ENCODE results near the gene DAB2IP. TPM values are rescaled to one million over a fixed set of nuclear protein-coding genes. Genes with fewer than 3 reads are reported as not detected.

DAB2IP gene
- total and polyA plus RNA-seq, 2 of the 4 experiments (the other 2 are of a cell fraction), result 5.6 to 17.2 TPM

GRCh38 chr9:121812159-121812735 lies 160.8 kb downstream of the DAB2IP start:
- no peaks in the 10 kb centered on the region for H3K4me1 ChIP-seq (ENCODE audit: control insufficient read depth, insufficient read depth, low read length)
- H3K27ac ChIP-seq (ENCODE audit: insufficient read depth, low read length), result no peak overlapping the region
- no peak overlapping the region for H3K4ac ChIP-seq (ENCODE audit: low read depth, low read length)
- H3K79me1 ChIP-seq (ENCODE audit: low read depth in 1 of 2, low read length in 2 of 2), result no peaks in the 10 kb centered on the region
- WGBS, 2 experiments (ENCODE audit: extremely low coverage in 2 of 2, insufficient read length in 1 of 2), result 100% methylated on average over 1 of the region's 12 CpGs; no CpG with 5 or more reads in 1 of the 2 experiments
- no peak overlapping the region for H2BK5ac ChIP-seq (ENCODE audit: low read depth, low read length, poor library complexity, severe bottlenecking)
- no peak overlapping the region for H4K91ac ChIP-seq (ENCODE audit: insufficient read depth, low read depth, low read length)
- no peak overlapping the region for H3K56ac ChIP-seq (ENCODE audit: extremely low read depth, insufficient read depth, low read length)
- ChIA-PET CTCF (no interaction called here), POLR2A (ENCODE audit: unreplicated experiment) (no interaction called here)
- no peaks in the 10 kb centered on the region for H3K9me1 ChIP-seq (ENCODE audit: insufficient read depth, low read length)
- no peak overlapping the region for H2AK9ac ChIP-seq (replicated peaks; ENCODE audit: low read depth, low read length, poor library complexity)
- no peak overlapping the region for H2BK15ac ChIP-seq (ENCODE audit: low read depth, low read length)
- no peak overlapping the region for H3K9ac ChIP-seq (ENCODE audit: low read depth, low read length)
- no peak overlapping the region for H3K4me2 ChIP-seq (ENCODE audit: low read depth, low read length)
- H2BK20ac ChIP-seq (ENCODE audit: low read depth, low read length), result no peak overlapping the region
- H3K14ac ChIP-seq (replicated peaks; ENCODE audit: low read depth, low read length), result no peak overlapping the region
- TF ChIP-seq RCOR1 (IDR thresholded peaks at IDR 0.05; ENCODE audit: insufficient replicate concordance, low read length) (no peak), MAZ (IDR thresholded peaks at IDR 0.05; ENCODE audit: borderline replicate concordance, low read depth, low read length) (no peak), MAFK (IDR thresholded peaks at IDR 0.05; ENCODE audit: low read depth, low read length) (no peak), RAD21 (IDR thresholded peaks at IDR 0.05; ENCODE audit: low read length) (no peak), RFX5 (IDR thresholded peaks at IDR 0.05; ENCODE audit: low read depth, low read length) (no peak), SMC3 (IDR thresholded peaks at IDR 0.05; ENCODE audit: low read depth, low read length) (no peak), POLR2A (IDR thresholded peaks at IDR 0.05; ENCODE audit: low read depth, low read length) (no peak), ELK1 (IDR thresholded peaks at IDR 0.05; ENCODE audit: borderline replicate concordance, low read depth, low read length) (no peak), CEBPB (IDR thresholded peaks at IDR 0.05; ENCODE audit: low read depth, low read length) (no peak), CHD1 (IDR thresholded peaks at IDR 0.05; ENCODE audit: low read depth, low read length) (no peak), CTCF (conservative IDR thresholded peaks at IDR 0.05; ENCODE audit: low read depth, low read length) (no peak), MXI1 (IDR thresholded peaks at IDR 0.05; ENCODE audit: borderline replicate concordance, low read depth, low read length) (no peak), NFE2L2 (IDR thresholded peaks at IDR 0.05; ENCODE audit: low read depth, low read length) (no peak), USF2 (IDR thresholded peaks at IDR 0.05; ENCODE audit: low read depth, low read length) (no peak), BHLHE40 (IDR thresholded peaks at IDR 0.05; ENCODE audit: low read depth, low read length) (no peak), FOS (IDR thresholded peaks at IDR 0.05; ENCODE audit: low read depth, low read length) (no peak)
- no peak overlapping the region for H2BK120ac ChIP-seq (ENCODE audit: low read depth, low read length)
- intact Hi-C loops (cut with micrococcal nuclease) (no loop called here), dilution Hi-C loops (cut with HindIII; ENCODE audit: low sequenced_read_pairs, unreplicated experiment) (no loop called here), in situ Hi-C loops (cut with MboI; ENCODE audit: low sequenced_read_pairs) (no loop called here)
- BruUV-seq (replicated peaks), result no TSS peak
- DNase-seq, result no peak
- H3K23ac ChIP-seq (ENCODE audit: low read depth, low read length), result no peak overlapping the region
- H4K5ac ChIP-seq (ENCODE audit: low read depth, low read length), result no peak overlapping the region
- H4K20me1 ChIP-seq (ENCODE audit: insufficient read depth, low read length), result no peaks in the 10 kb centered on the region
- no peak overlapping the region for H4K8ac ChIP-seq (ENCODE audit: low read depth in 2 of 2, low read length in 2 of 2)
- peaks cover 9% of the 10 kb centered on the region; the same call in 1 of the 2 replicates for H3K27me3 ChIP-seq (ENCODE audit: control insufficient read depth, insufficient read depth, low read length)
- no peaks in the 10 kb centered on the region for H3K9me3 ChIP-seq (ENCODE audit: control insufficient read depth, insufficient read depth, low read length)
- H2AFZ ChIP-seq (replicated peaks; ENCODE audit: low read length, poor library complexity), result no peak overlapping the region
- no peak for ATAC-seq (ENCODE audit: low read depth)
- H2AK5ac ChIP-seq (ENCODE audit: low read depth, low read length), result no peak overlapping the region
- no peak overlapping the region for H3K18ac ChIP-seq (ENCODE audit: low read depth, low read length)
- H3K36me3 ChIP-seq (ENCODE audit: control insufficient read depth, insufficient read depth, low read length), result no peaks in the 10 kb centered on the region
- no peak overlapping the region for H3K4me3 ChIP-seq (ENCODE audit: insufficient read depth, low read depth, low read length)
